ENCODE measurements around the gene VPS13A.

VPS13A gene

GRCh38 chr9:77290373-77290772 lies 113.0 kb downstream of the VPS13A start:
- CTCF ChIA-PET: interaction anchor here (0.6 kb wide), 1 partner anchor 1074 kb away, joined by 3 read pairs; no protein-coding TSS in a partner anchor
- H3K9me3 ChIP-seq (ENCODE audit: control extremely low read depth in 1 of 5, control insufficient read depth in 4 of 5, insufficient read depth in 2 of 5, low read depth in 1 of 5, low read length in 4 of 5): peaks cover 0 to 19% (median 2%) of the 10 kb centered on the region in 5 experiments
- POLR2A ChIA-PET: no interaction called here

DNA sequence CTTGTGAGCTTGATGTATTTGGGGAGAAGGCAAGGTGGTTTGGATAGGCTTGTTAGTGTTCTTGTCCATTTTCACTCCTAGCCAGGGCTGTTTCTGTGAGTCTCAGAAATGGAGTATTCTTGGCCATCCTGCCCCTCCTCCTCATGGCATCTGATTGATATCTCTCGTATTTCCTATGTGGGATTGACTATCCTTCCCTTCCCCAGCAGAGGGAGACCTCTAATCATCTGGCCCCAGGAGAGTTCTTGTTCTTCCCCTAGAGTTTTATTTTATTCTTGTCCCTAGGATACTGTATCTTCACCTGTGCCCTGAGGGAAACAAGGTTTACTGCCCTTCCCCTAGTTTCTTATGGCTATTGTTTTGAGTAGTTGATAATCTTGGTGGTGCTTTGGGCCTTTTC lies 114.4 kb downstream of the VPS13A start:
- H3K36me3 ChIP-seq (ENCODE audit: control insufficient read depth in 4 of 4, insufficient read depth in 4 of 4, low read length in 3 of 4): peaks cover 5 to 23% (median 12%) of the 10 kb centered on the region in 4 experiments
- no CpG with 5 or more reads among the region's 1 CpG for whole genome bisulfite sequencing (ENCODE audit: insufficient coverage)
- H3K27me3 ChIP-seq (replicated peaks in 2 of 5; ENCODE audit: control insufficient read depth in 4 of 5, insufficient read depth in 5 of 5, low read length in 4 of 5): no peaks in the 10 kb centered on the region
- H3K4me1 ChIP-seq (ENCODE audit: control extremely low read depth in 1 of 4, control insufficient read depth in 4 of 4, insufficient read depth in 4 of 4, low read length in 3 of 4): no peaks in the 10 kb centered on the region
- H3K9me3 ChIP-seq (ENCODE audit: control extremely low read depth in 1 of 5, control insufficient read depth in 4 of 5, insufficient read depth in 2 of 5, low read depth in 1 of 5, low read length in 4 of 5): peaks cover 0 to 19% (median 2%) of the 10 kb centered on the region in 5 experiments
- no peak overlapping the region for H3K27ac ChIP-seq (ENCODE audit: insufficient read depth in 1 of 2, low read depth in 1 of 2, low read length in 2 of 2, poor library complexity in 1 of 2, severe bottlenecking in 2 of 2)
- H3K4me3 ChIP-seq (ENCODE audit: control insufficient read depth in 1 of 7, extremely low read depth in 1 of 7, insufficient read depth in 4 of 7, low read depth in 2 of 7, low read length in 6 of 7): no peak overlapping the region
- POLR2A ChIA-PET: no interaction called here
- peak; percentile 2 to 3 (median 3) for DNase-seq
- CTCF ChIA-PET: no interaction called here

More at GRCh38 chr9:77290373-77290772, 113.0 kb downstream of the VPS13A start:
- H3K36me3 ChIP-seq (ENCODE audit: control insufficient read depth in 4 of 4, insufficient read depth in 4 of 4, low read length in 3 of 4): peaks cover 9 to 29% (median 16%) of the 10 kb centered on the region in 4 experiments
- no peaks in the 10 kb centered on the region for H3K4me1 ChIP-seq (ENCODE audit: control extremely low read depth in 1 of 4, control insufficient read depth in 4 of 4, insufficient read depth in 4 of 4, low read length in 3 of 4)
- H3K27me3 ChIP-seq (replicated peaks in 2 of 5; ENCODE audit: control insufficient read depth in 4 of 5, insufficient read depth in 5 of 5, low read length in 4 of 5): no peaks in the 10 kb centered on the region
- H3K4me3 ChIP-seq (ENCODE audit: control insufficient read depth in 1 of 7, extremely low read depth in 1 of 7, insufficient read depth in 4 of 7, low read depth in 2 of 7, low read length in 6 of 7): no peak overlapping the region
- no peak for DNase-seq
- H3K27ac ChIP-seq (ENCODE audit: insufficient read depth in 1 of 2, low read depth in 1 of 2, low read length in 2 of 2, poor library complexity in 1 of 2, severe bottlenecking in 2 of 2): no peak overlapping the region

DNA sequence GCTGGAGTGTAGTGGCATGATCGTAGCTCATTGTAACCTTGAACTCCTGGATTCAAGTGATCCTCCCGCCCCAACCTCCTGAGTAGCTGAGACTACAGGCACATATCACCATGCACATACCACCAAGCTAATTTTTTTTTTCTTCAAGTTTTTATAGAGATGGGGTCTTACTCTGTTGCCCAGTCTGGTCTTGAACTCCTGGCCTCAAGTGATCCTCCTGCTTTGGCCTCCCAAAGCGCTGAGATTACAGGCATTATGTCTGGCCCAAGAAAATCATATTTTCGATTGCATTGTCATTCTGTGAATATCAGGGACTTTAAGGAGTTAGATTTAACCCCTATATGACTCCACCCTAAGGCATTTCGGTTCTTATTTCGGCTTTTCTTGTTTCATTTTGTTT lies 116.6 kb downstream of the VPS13A start:
- WGBS (ENCODE audit: insufficient coverage): 95% methylated on average over 3 of the region's 6 CpGs
- Histone ChIP-seq H3K9me3 (ENCODE audit: control extremely low read depth in 1 of 5, control insufficient read depth in 4 of 5, insufficient read depth in 2 of 5, low read depth in 1 of 5, low read length in 4 of 5) (peaks cover 0 to 9% (median 0%) of the 10 kb centered on the region in 5 experiments), H3K27me3 (replicated peaks in 2 of 5; ENCODE audit: control insufficient read depth in 4 of 5, insufficient read depth in 5 of 5, low read length in 4 of 5) (no peaks in the 10 kb centered on the region), H3K27ac (ENCODE audit: insufficient read depth in 1 of 2, low read depth in 1 of 2, low read length in 2 of 2, poor library complexity in 1 of 2, severe bottlenecking in 2 of 2) (no peak overlapping the region), H3K4me1 (ENCODE audit: control extremely low read depth in 1 of 4, control insufficient read depth in 4 of 4, insufficient read depth in 4 of 4, low read length in 3 of 4) (no peaks in the 10 kb centered on the region), H3K36me3 (ENCODE audit: control insufficient read depth in 4 of 4, insufficient read depth in 4 of 4, low read length in 3 of 4) (peaks cover 0 to 20% (median 11%) of the 10 kb centered on the region in 4 experiments), H3K4me3 (ENCODE audit: control insufficient read depth in 1 of 7, extremely low read depth in 1 of 7, insufficient read depth in 4 of 7, low read depth in 2 of 7, low read length in 6 of 7) (no peak overlapping the region)
- ChIA-PET POLR2A (no interaction called here), CTCF (no interaction called here)
- no peak for DNase-seq

DNA sequence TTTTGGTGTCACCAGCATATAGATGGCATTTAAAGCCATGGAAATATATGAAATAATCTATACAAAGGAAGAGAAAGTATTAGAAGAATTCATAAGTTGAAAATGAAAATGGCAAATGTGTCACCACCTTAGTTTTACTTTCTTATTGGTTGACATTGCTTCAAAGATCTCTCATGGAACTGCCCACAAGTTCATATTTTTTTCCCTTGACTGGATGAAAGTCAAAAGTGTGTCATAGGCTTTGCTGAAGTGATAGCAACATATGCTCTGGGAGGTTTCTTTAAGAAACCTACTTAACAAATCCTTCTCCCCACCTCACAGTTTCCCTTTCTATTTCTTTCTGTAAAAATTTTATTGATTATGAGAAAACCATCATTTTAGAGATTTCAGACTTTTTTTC lies 127.2 kb downstream of the VPS13A start:
- Histone ChIP-seq H3K27me3 (replicated peaks in 2 of 5; ENCODE audit: control insufficient read depth in 4 of 5, insufficient read depth in 5 of 5, low read length in 4 of 5) (no peaks in the 10 kb centered on the region), H3K36me3 (ENCODE audit: control insufficient read depth in 4 of 4, insufficient read depth in 4 of 4, low read length in 3 of 4) (peaks cover under 1 to 11% (median 3%) of the 10 kb centered on the region in 4 experiments), H3K9me3 (ENCODE audit: control extremely low read depth in 1 of 5, control insufficient read depth in 4 of 5, insufficient read depth in 2 of 5, low read depth in 1 of 5, low read length in 4 of 5) (peaks cover 0 to 2% (median 1%) of the 10 kb centered on the region in 5 experiments), H3K4me1 (ENCODE audit: control extremely low read depth in 1 of 4, control insufficient read depth in 4 of 4, insufficient read depth in 4 of 4, low read length in 3 of 4) (no peaks in the 10 kb centered on the region), H3K4me3 (ENCODE audit: control insufficient read depth in 1 of 7, extremely low read depth in 1 of 7, insufficient read depth in 4 of 7, low read depth in 2 of 7, low read length in 6 of 7) (no peak overlapping the region), H3K27ac (ENCODE audit: insufficient read depth in 1 of 2, low read depth in 1 of 2, low read length in 2 of 2, poor library complexity in 1 of 2, severe bottlenecking in 2 of 2) (no peak overlapping the region)
- POLR2A ChIA-PET: no interaction called here
- CTCF ChIA-PET: no interaction called here
- no peak for DNase-seq

DNA sequence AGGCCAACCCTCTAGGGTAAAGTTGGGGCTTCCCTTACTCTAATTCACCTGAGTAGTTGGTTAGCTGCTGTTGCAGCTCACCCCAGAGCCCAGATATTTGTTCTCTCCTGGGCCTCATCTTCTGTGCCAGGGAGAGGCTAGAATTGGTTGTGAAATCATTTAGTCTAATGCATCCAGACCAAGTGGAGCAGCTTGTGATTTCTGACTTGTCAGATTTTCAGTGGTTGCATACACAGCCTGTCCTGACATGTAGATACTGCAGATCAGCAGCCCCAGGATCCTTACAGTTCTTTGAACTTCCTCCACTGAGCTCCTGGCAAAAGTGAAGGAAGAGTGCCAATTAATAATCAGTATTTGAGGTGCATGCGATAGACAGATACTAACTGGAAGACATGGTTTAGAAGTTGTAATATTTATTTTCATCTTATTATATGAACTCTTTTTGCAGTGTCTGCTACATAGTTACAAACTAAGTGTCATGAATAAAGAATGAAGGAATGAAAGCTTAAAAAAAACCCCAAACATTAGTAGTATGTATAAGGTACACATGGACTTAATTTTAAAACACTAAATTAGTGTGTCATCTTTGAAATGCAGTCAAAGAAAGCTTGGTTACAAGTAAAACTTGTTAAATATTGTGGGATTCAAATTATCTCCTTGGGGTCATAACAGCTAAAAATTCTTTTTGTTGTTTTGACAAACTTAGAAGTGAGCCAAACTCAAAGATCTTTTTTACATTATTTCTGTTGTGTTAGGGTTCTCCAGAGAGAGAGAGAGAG lies 128.5 kb downstream of the VPS13A start:
- DNase-seq: no peak

GRCh38 chr9:77307166-77307565 lies 129.8 kb downstream of the VPS13A start:
- Histone ChIP-seq H3K27me3 (replicated peaks in 2 of 5; ENCODE audit: control insufficient read depth in 4 of 5, insufficient read depth in 5 of 5, low read length in 4 of 5) (no peaks in the 10 kb centered on the region), H3K36me3 (ENCODE audit: control insufficient read depth in 4 of 4, insufficient read depth in 4 of 4, low read length in 3 of 4) (peaks cover 0 to 16% (median 6%) of the 10 kb centered on the region in 4 experiments), H3K9me3 (ENCODE audit: control extremely low read depth in 1 of 5, control insufficient read depth in 4 of 5, insufficient read depth in 2 of 5, low read depth in 1 of 5, low read length in 4 of 5) (no peaks in the 10 kb centered on the region), H3K27ac (ENCODE audit: insufficient read depth in 1 of 2, low read depth in 1 of 2, low read length in 2 of 2, poor library complexity in 1 of 2, severe bottlenecking in 2 of 2) (no peak overlapping the region), H3K4me1 (ENCODE audit: control extremely low read depth in 1 of 4, control insufficient read depth in 4 of 4, insufficient read depth in 4 of 4, low read length in 3 of 4) (no peaks in the 10 kb centered on the region), H3K4me3 (ENCODE audit: control insufficient read depth in 1 of 7, extremely low read depth in 1 of 7, insufficient read depth in 4 of 7, low read depth in 2 of 7, low read length in 6 of 7) (no peak overlapping the region)
- ChIA-PET POLR2A (no interaction called here), CTCF (no interaction called here)
- no peak for DNase-seq
- WGBS (ENCODE audit: insufficient coverage): no CpG with 5 or more reads among the region's 2 CpGs

More for the DNA sequence above, 128.5 kb downstream of the VPS13A start:
- ChIA-PET POLR2A (no interaction called here), CTCF (no interaction called here)
- Histone ChIP-seq H3K4me3 (ENCODE audit: control insufficient read depth in 1 of 7, extremely low read depth in 1 of 7, insufficient read depth in 4 of 7, low read depth in 2 of 7, low read length in 6 of 7) (no peak overlapping the region), H3K9me3 (ENCODE audit: control extremely low read depth in 1 of 5, control insufficient read depth in 4 of 5, insufficient read depth in 2 of 5, low read depth in 1 of 5, low read length in 4 of 5) (no peaks in the 10 kb centered on the region), H3K4me1 (ENCODE audit: control extremely low read depth in 1 of 4, control insufficient read depth in 4 of 4, insufficient read depth in 4 of 4, low read length in 3 of 4) (no peaks in the 10 kb centered on the region), H3K27ac (ENCODE audit: insufficient read depth in 1 of 2, low read depth in 1 of 2, low read length in 2 of 2, poor library complexity in 1 of 2, severe bottlenecking in 2 of 2) (no peak overlapping the region), H3K36me3 (ENCODE audit: control insufficient read depth in 4 of 4, insufficient read depth in 4 of 4, low read length in 3 of 4) (peaks cover 0 to 10% (median 5%) of the 10 kb centered on the region in 4 experiments), H3K27me3 (replicated peaks in 2 of 5; ENCODE audit: control insufficient read depth in 4 of 5, insufficient read depth in 5 of 5, low read length in 4 of 5) (no peaks in the 10 kb centered on the region)
- WGBS (ENCODE audit: insufficient coverage): no CpG with 5 or more reads among the region's 1 CpG

- no CpG with 5 or more reads among the region's 1 CpG for WGBS (ENCODE audit: insufficient coverage)
- H3K27me3 ChIP-seq (replicated peaks in 2 of 5; ENCODE audit: control insufficient read depth in 4 of 5, insufficient read depth in 5 of 5, low read length in 4 of 5): no peaks in the 10 kb centered on the region
- ChIA-PET POLR2A (no interaction called here), CTCF (no interaction called here)
- no peaks in the 10 kb centered on the region for H3K9me3 ChIP-seq (ENCODE audit: control extremely low read depth in 1 of 5, control insufficient read depth in 4 of 5, insufficient read depth in 2 of 5, low read depth in 1 of 5, low read length in 4 of 5)
- peaks cover 0 to 19% (median 5%) of the 10 kb centered on the region in 4 experiments for H3K36me3 ChIP-seq (ENCODE audit: control insufficient read depth in 4 of 4, insufficient read depth in 4 of 4, low read length in 3 of 4)
- no peak for DNase-seq
- H3K4me1 ChIP-seq (ENCODE audit: control extremely low read depth in 1 of 4, control insufficient read depth in 4 of 4, insufficient read depth in 4 of 4, low read length in 3 of 4): no peaks in the 10 kb centered on the region
- no peak overlapping the region for H3K4me3 ChIP-seq (ENCODE audit: control insufficient read depth in 1 of 7, extremely low read depth in 1 of 7, insufficient read depth in 4 of 7, low read depth in 2 of 7, low read length in 6 of 7)
- no peak overlapping the region for H3K27ac ChIP-seq (ENCODE audit: insufficient read depth in 1 of 2, low read depth in 1 of 2, low read length in 2 of 2, poor library complexity in 1 of 2, severe bottlenecking in 2 of 2)
These were observed 138.7 kb downstream of the VPS13A start for GRCh38 chr9:77316058-77316457.

Data from common myeloid progenitor, CD34-positive (primary cell).